Inflammatory macrophage (primary cell): ENCODE data around the gene IL17RE.

Experiments
- DNase-seq, 2 donors: peaks; one replicate each; pipeline ENCODE4 v3.0.0-alpha.2; 2020 to 2022

IL17RE gene

DNA sequence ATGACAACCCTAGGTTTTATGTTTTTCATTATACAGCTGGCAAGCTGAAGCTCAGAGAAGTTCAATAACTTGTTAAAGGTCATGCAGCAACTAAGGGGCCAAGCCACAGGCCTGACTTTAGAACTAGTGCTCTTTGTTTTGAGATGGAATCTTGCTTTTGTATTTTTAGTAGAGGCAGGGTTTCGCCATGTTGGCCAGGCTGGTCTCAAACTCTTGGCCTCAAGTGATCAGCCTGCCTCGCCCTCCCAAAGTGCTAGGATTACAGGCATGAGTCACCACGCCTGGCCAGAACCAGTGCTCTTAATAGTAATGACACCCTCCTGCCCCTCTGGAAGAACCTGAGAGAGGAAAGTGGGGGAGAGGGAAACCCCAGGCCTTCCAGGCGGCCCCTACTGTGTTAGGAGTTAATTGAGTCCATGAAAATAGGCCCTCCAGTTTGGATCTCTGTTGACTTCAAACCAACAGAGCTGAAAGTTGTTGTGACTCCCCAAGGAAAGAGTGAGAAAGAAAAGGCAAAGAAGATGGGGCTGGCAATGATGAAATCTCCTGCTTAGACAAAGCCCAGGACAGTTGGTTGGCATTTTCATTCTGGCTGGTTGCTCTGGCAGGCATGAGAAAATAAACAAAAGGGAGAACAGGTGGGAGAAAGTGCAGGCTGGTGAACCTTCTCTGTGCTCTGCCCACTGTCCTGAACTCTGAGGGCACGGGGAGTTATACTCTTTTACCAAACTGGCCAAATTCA lies 53.1 kb downstream of the IL17RE start:
- DNase-seq, result no peak

DNA sequence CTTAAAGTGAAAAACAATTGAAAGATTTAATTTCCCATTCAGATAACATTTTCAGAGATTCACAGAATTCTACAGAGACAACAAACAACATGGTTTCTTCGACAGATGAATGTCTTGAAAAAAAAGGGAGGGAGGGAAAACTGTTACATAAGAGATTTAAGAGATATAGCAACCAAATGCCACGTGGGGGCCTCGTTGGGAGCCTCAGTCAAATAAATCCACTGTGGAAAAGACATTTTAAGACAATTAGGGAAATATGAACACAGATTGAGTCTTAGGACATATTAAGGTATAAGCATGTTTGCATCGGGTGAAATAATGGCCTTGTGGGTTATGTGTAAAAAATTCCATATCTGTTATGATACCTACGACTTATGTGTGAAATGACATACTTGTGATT lies 54.6 kb downstream of the IL17RE start:
- peak in 1 of 2 donors; percentile 15 for DNase-seq

DNA sequence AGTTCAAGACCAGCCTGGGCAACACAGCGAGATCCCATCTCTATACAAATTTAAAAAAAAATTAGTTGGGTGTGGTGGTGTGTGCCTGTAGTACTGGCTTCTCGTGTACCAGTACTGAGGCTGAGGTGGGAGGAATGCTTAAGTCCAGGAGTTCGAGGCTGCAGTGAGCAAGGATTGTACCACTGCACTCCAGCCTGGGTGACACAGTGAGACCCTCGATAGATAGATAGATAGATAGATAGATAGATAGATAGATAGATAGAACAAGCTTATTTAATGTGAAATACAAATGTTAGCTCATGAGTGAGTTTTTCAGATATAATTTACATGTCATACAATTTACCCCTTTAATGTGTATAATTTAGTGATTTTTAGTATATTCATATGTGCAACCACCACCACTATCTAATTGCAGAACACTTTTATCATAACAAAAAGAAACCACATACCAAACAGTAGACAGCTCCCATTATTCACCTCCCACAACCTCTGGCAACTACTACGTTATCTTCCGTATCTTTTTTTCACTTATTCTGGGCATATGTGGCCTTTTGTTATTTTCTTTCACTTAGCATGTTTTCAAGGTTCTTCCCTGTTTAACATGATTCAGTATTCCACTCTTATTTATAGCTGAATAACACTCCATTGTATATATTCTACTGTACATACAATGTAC lies 62.7 kb downstream of the IL17RE start:
- DNase-seq, result no peak
